MM.1S (cell line): ENCODE data around the gene RMND5A.

Experiments
- DNase-seq: peaks from one replicate; pipeline ENCODE4 v3.0.0-alpha.2; 2015
- H2AFZ ChIP-seq: fragments of 300-600 bp; sonication (generic); 2 replicates; pipeline ENCODE4 v1.6.0; 2016; ENCODE audit warnings: antibody characterized with exemption, low read length
- H3F3A ChIP-seq: fragments of 300-600 bp; sonication (generic); 2 replicates; pipeline ENCODE4 v1.6.1; 2016; ENCODE audit warnings: mild to moderate bottlenecking, antibody characterized with exemption, low read length, moderate library complexity, mixed read lengths; ENCODE audit not compliant: insufficient read depth
- H3K27ac ChIP-seq: fragments of 300-600 bp; sonication (generic); 2 replicates; pipeline ENCODE4 v1.5.1; 2016; ENCODE audit warnings: mild to moderate bottlenecking, low read length
- H3K27me3 ChIP-seq: fragments of 300-600 bp; sonication (generic); replicated peaks from 2 replicates; pipeline ENCODE4 v1.6.0; 2016; ENCODE audit warnings: low read length; ENCODE audit not compliant: insufficient read depth
- H3K36me3 ChIP-seq: fragments of 300-600 bp; sonication (generic); replicated peaks from 2 replicates; pipeline ENCODE4 v1.6.1; 2016; ENCODE audit warnings: mild to moderate bottlenecking, low read length, mixed read lengths; ENCODE audit not compliant: insufficient read depth
- H3K4me1 ChIP-seq: fragments of 300-600 bp; sonication (generic); 2 replicates; pipeline ENCODE4 v1.6.1; 2016; ENCODE audit warnings: low read length, mixed read lengths
- H3K4me2 ChIP-seq: fragments of 300-600 bp; sonication (generic); 2 replicates; pipeline ENCODE4 v1.6.0; 2016; ENCODE audit warnings: low read depth, low read length
- H3K4me3 ChIP-seq: fragments of 300-600 bp; sonication (generic); 2 replicates; pipeline ENCODE4 v1.5.1; 2016; ENCODE audit warnings: low read length, mixed read lengths
- H3K79me2 ChIP-seq: fragments of 300-600 bp; sonication (generic); 2 replicates; pipeline ENCODE4 v1.6.1; 2016; ENCODE audit warnings: mixed run types, low read length, mixed read lengths
- H3K9ac ChIP-seq: fragments of 300-600 bp; sonication (generic); 2 replicates; pipeline ENCODE4 v1.6.1; 2016; ENCODE audit warnings: low read length, mixed read lengths
- H3K9me2 ChIP-seq: fragments of 300-600 bp; sonication (generic); replicated peaks from 2 replicates; pipeline ENCODE4 v1.6.1; 2016; ENCODE audit warnings: mild to moderate bottlenecking, low read length, mixed read lengths; ENCODE audit not compliant: insufficient read depth
- H3K9me3 ChIP-seq: fragments of 300-600 bp; sonication (generic); replicated peaks from 2 replicates; pipeline ENCODE4 v1.6.1; 2016; ENCODE audit warnings: mild to moderate bottlenecking, low read length, mixed read lengths; ENCODE audit not compliant: insufficient read depth
- H4K20me1 ChIP-seq: fragments of 300-600 bp; sonication (generic); 2 replicates; pipeline ENCODE4 v1.6.1; 2016; ENCODE audit warnings: mild to moderate bottlenecking, low read length, moderate library complexity, mixed read lengths; ENCODE audit not compliant: insufficient read depth
- CTCF ChIP-seq: fragments of 300-600 bp; sonication (generic); IDR thresholded peaks from 2 replicates; pipeline ENCODE4 v1.5.1; 2016; ENCODE audit warnings: antibody characterized with exemption, low read length, mixed read lengths
- EZH2 ChIP-seq: fragments of 300-600 bp; sonication (generic); optimal IDR thresholded peaks from 2 replicates; pipeline ENCODE3; 2017; ENCODE audit warnings: low read depth, mild to moderate bottlenecking, antibody characterized with exemption, low read length, mixed read lengths
- EZH2phosphoT487 ChIP-seq: fragments of 300-600 bp; sonication (generic); IDR thresholded peaks from 2 replicates; pipeline ENCODE4 v1.6.1; 2018; ENCODE audit warnings: antibody characterized with exemption, low read length

Gene RMND5A

GRCh38 chr2:86821306-86821705 lies 101.2 kb downstream of the RMND5A start:
- H3K4me2 ChIP-seq = no peak overlapping the region

GRCh38 chr2:86821842-86822241 lies 101.8 kb downstream of the RMND5A start:
- no peak for TF ChIP-seq EZH2phosphoT487
- TF ChIP-seq CTCF = no peak
- TF ChIP-seq EZH2 = no peak
- Histone ChIP-seq H3K79me2 (no peaks in the 10 kb centered on the region), H3K9me2 (no peaks in the 10 kb centered on the region), H3K4me1 (no peaks in the 10 kb centered on the region), H3K4me2 (no peak overlapping the region), H3K27me3 (no peaks in the 10 kb centered on the region), H3K9me3 (no peaks in the 10 kb centered on the region), H2AFZ (no peak overlapping the region), H3K9ac (no peak overlapping the region), H3K36me3 (no peaks in the 10 kb centered on the region), H3K27ac (no peak overlapping the region), H4K20me1 (no peaks in the 10 kb centered on the region), H3K4me3 (no peak overlapping the region), H3F3A (no peaks in the 10 kb centered on the region)
- no peak for DNase-seq

More at GRCh38 chr2:86821306-86821705, 101.2 kb downstream of the RMND5A start:
- Histone ChIP-seq H2AFZ (no peak overlapping the region), H3K36me3 (no peaks in the 10 kb centered on the region), H3K27me3 (no peaks in the 10 kb centered on the region), H3K4me3 (no peak overlapping the region), H3F3A (no peaks in the 10 kb centered on the region), H3K79me2 (no peaks in the 10 kb centered on the region), H3K9ac (no peak overlapping the region), H4K20me1 (no peaks in the 10 kb centered on the region), H3K9me2 (no peaks in the 10 kb centered on the region), H3K9me3 (no peaks in the 10 kb centered on the region), H3K4me1 (no peaks in the 10 kb centered on the region), H3K27ac (no peak overlapping the region)
- DNase-seq = no peak
- TF ChIP-seq CTCF = no peak
- no peak for TF ChIP-seq EZH2
- TF ChIP-seq EZH2phosphoT487 = no peak

- Histone ChIP-seq H3K4me1 (no peaks in the 10 kb centered on the region), H3K9me2 (no peaks in the 10 kb centered on the region), H2AFZ (no peak overlapping the region), H3K27me3 (no peaks in the 10 kb centered on the region), H3K4me3 (no peak overlapping the region), H4K20me1 (no peaks in the 10 kb centered on the region), H3K4me2 (no peak overlapping the region), H3F3A (no peaks in the 10 kb centered on the region), H3K36me3 (no peaks in the 10 kb centered on the region), H3K9me3 (no peaks in the 10 kb centered on the region), H3K27ac (no peak overlapping the region), H3K79me2 (no peaks in the 10 kb centered on the region), H3K9ac (no peak overlapping the region)
- DNase-seq = no peak
- TF ChIP-seq EZH2phosphoT487 (no peak), EZH2 (no peak), CTCF (no peak)
Measured at GRCh38 chr2:86822668-86823345, 102.7 kb downstream of the RMND5A start.
